DMS79 treated with DMSO at 0.1 percent for 48 hours (cell line): ENCODE measurements around the gene IGF1R.

Experiments
- DNase-seq: peaks from one replicate; lab custom pipeline; 2025; lab: John Stamatoyannopoulos, UW

IGF1R gene

DNA sequence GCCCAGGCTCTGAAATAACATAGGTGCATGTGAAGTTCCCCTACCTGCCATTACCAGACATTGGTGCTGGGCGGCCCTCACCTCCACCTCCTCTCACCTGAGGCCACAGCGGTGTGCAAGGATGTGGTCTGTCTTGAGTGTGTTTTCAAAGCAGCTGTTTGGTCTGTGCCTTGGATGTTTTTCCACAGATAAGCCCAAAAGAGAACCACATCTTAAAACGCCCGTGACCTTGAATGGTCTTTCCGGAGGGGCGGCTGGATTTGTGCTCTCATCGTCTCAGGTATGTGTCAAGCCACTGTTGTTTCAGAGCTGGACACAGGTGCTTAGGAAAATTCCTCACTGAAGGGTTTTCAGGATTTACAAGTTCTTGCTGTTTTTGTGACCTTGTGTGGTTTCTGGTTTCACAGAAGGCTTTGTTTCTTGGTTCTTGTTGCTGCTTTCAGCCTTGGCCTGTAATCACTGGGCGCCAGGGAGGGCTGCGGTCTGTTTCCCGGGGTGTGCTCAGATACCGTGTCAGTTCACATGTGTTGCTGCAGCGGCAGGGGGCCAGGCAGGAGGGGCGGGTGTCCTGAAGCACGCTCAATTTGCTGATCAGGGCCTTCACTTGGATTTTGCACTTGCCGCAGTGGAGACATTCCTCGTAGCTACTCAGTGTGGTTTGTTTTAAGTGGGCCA is 128.4 kb downstream of the IGF1R start:
- DNase-seq = peak; percentile 59

DNA sequence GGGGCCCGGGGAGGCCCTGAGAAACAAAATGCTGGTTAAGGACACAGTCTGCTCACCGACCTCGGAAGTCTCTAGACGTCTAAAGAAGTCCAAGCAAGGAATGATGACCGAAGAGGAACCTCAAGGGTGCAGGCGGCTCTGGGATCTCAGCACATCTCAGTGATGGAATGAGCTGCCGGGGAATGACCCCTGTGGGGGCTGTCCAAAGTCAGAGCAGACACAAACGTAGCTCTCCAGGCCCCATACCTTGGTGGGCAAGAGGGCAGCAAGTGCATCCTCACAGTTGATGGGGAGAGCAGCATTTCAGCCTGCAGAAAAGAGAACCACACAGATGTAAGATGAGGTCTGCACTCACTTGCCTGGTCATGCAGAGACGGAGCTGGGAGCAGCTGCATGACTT is 129.1 kb downstream of the IGF1R start:
- no peak for DNase-seq

DNA sequence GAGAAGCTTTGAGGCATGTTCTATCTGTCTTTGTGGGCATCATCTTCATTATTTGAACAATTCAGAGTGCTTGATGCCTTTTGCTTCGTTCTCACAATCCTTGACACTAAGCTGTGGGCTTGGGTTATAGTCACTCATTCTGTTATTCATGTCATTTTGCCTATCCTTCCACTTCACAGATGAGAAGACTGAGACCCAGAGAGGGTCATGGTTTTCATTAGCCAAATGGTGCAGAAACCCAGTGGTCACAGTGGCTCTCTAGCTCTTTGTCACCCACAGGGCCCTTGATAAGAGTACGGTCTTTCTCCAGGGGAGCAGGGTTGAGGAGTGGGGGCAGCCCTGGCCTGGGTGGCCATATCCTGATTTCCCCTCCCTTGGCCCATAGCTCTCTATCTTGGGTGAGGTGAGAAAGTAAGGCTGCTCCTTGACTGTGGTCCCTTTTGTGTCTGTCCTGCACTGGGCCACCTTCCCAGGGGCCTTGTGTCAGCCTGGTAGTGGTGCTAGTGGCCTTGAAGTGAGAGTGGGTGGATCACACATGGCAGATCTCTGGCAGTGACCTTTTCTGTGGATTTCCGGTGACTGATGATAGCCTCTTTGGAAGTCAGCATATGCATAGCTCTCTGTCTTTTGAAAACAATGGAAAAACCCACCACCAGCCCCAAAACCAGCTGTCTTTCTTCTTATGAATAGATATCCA is 130.1 kb downstream of the IGF1R start:
- no peak for DNase-seq

DNA sequence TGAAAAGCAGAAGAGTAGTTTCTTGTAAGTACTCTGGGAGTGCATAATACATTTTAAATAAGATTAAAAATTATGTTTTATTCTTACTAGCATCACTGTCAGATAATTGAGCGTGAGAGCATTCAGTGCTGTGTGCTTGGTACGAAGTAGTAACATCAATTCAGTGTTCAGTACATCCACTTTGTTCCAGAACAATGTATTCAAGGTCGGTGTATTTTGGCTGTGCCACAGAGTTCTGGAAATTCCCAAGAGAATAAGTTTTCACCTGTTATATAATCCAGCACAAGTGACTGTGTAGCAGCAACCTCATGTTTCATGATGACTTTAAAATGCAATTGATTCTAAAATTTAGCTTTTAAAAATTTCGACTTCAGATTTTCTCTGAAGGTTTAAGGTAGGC is 130.6 kb downstream of the IGF1R start:
- no peak for DNase-seq

DNA sequence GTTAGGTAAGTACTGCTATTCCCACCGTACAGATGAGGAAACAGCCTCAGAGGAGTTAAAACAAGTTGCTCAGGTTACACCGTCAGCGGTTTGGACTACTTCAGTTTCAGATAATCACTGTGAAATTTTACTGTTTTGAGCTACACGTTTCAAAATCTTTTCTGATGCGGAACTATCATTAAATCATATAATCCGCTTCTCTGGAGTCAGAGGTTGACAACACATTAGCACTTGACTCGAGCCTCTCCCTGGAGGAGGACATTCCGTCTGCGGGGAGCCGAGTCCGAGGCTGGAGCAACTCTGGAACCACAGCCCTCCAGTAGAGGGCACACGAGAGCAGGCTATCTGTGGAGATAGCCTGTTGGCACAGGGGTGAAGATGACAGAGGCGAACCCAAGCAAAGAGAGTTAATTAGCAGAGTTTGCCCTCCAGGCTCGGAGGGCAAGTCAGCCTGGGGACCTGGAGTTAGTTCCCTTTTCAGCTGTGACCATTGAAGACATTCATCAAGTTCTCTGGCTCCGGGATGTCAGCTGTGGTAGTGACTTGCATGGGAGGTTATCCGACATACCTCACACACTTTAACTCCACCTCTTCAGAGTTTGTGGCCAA is 131.2 kb downstream of the IGF1R start:
- peak; percentile 14 for DNase-seq

DNA sequence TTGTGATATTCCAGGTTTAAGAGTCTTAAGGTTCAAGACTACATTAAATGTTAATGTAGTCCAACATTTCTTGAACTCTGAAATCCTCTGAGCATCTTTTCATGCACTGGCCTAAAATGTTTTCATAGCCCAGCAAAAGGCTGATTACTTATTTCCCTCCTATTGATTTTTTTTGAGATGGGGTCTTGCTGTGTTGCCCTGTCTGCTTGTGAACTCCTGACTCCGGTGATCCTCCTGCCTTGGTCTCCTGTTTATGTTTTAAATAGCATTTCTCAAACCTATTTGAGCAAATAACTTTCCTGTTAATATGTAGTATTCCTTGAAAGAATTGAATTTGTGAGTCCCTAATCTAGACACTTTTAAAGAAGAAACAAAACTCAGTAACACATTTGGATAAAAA is 133.5 kb downstream of the IGF1R start:
- DNase-seq = no peak

DNA sequence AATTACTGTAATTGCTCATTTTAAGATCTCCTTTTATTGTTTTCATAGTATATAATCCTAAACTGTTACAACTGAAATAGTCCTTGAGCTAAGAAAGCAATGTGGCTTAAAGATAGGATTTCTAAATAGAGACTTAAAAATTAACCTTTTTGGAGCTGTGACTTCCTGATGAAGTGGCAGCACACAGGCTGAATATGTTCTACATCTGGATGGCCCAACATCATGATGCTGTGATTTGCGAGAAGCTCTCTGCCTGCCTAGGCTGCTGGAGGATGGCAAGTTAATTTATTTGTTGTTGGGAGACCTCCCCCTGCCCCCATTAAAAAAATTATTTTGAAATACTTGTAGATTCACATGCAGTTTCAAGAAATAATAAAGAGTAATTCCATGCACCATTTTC is 134.5 kb downstream of the IGF1R start:
- no peak for DNase-seq

DNA sequence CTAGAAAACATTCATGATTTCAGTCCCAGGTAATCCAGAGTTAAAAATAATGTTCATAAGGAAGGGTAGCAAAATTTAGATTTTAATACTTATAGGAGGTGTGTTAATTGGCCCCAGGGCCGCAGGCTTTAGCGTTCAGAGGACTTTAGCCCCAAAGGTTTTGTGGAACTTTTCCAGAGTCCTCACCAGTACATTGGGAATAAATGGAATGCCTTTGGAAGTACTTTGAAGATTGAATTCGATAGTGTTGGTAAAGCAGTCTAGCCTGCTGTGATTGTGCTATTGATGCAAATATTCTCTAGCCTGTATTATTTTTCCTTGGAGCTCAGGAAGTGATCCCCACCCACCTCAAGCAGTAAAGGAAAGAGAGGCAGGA is 137.1 kb downstream of the IGF1R start:
- no peak for DNase-seq

DNA sequence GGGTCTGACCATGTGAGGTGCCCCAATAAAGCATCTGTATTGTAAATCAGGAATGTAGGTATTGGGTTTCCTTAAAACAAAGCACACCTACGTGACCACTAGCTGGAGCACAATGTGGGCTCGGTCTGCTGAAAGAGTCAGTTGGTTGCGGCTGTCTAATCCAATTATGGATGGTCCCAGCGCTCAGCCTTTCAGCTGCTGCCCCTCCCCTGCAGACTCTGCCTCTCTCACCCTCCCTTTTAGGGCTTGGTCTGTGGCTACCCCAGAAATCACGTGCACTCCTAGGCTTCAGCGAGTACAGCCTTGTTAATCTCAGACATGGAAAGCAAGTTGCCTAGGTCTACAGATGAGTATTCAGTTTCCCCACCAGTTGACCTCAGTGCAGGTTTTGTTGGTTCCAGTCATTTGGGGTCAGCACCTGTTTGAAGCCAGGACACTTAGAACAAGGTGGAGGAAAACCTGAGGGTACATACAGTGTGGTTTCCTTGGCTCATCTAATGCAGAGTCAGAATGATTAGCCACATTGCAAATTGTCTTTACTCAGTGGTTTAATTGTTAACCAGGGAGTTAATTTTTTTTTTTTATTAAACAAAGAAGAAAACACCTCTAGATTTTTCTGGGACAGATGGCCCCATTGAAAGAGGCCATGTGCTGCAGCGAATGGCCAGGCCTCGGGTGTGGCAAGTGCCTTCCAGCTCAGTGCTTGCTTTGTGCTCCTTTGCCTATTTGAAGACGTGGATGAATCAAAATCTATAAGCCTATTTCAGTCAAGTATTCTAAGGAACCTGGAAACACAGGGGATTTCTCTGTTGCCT is 137.7 kb downstream of the IGF1R start:
- DNase-seq = no peak

DNA sequence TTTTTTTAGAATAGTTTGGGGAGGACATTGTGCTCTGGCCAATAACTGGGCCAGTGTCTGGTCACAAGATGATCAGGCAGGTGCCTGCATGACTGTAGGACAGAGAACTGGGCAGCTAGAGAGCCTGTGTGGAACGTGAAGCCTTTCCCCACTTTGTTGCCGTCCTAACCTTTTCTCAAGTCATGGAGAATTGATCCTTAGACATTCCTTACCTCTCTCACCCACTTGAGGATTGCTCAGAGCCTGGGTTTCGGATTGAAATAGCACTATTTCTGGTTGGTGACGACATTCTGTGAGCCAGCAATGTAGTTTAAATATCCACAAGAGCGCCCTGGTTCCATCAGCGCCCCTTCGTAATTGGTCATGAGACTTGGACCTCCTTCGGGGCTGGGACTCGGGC is 138.4 kb downstream of the IGF1R start:
- DNase-seq = no peak

DNA sequence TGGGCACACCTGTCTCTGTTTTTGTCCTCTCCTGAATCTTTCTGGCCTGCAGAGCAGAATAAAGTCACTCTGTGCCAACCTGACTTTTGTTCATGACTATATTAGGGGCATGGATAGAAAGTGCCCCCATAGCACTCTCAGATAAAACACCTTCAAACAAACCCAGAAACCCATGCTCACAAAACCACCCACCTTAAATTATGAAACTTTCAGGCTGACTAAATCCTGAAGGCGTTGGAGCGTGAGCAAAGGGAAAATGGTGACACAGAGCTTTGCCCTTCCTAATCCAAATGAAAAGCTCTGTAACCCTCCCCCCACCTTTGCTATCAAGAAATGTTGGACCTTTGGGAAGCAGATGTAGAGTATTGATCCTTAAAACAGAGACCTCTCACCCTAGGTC is 138.9 kb downstream of the IGF1R start:
- no peak for DNase-seq

DNA sequence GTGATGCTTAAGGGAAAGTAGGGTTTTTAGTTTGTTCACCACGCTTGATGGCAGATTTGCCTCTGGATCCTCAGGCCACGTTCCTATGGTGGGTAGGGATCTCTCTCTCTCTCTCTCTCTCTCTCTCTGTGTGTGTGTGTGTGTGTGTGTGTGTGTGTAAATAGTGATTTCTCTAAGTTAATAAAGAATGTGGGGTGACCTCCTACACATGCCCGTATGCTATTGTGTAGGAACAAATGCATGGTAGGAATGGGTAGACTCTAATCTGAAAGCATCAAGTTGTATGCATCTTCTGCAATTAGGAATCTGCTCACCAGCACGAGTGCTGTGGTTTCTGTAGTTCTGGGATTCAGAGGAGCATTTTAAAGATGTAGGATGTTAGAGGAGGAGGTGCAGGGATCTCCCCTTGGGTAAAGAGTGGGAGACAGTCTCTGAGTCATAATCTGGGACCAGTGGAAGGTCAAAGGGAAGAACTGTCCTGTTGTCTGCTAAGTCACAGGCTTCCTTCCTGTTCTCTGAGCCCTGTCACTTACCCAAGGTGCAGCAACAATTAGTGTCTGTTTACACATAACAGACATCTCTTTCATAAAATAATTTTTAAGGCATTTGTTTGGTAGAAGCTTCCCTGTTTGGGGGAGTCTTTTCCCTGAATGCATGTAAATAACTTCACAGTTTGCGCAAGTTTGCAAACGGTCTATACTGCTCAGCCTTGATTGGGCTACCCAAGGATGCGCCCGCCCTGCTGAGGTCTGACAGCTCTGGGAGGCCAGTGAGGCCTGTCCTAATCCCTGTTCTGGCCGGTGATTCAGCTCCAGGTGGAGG is 139.8 kb downstream of the IGF1R start:
- no peak for DNase-seq

DNA sequence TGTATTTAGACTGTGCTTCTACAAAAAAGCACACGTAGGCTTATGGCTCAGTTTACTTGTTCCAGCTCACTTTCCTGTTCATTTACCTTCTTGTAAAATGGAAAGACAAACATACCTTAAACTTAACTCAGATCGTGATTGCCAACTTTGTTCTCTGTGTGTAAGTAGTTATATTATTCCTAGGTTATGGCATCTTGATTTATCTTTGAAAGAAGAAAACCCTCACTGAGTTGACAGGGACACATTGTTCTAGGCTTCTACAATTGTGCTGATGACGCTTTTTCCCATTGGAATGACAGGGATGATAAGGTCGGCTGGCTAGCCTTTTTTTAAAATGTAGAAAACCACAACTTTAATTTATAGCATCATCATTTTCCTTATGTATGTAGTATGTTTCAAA is 140.7 kb downstream of the IGF1R start:
- DNase-seq = no peak

DNA sequence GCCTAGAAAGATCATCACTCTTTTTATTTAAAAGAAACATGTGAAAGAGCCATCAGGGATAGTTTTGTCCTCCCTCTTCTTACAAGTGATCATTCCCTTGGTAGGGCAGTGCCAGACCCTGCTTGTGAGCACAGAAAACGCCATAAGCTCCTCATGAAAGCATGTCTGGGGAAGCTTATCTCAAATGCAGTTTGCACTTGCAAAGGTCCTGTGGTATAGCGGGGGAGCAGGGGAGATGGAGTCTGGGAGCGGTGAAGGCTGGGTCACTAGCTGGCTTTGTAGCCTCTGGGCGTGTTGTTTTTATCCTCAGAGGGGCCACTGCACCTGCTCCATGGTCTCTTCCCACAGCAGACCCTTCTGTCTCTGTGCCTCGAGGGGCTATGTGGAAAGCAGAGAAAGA is 141.9 kb downstream of the IGF1R start:
- no peak for DNase-seq

DNA sequence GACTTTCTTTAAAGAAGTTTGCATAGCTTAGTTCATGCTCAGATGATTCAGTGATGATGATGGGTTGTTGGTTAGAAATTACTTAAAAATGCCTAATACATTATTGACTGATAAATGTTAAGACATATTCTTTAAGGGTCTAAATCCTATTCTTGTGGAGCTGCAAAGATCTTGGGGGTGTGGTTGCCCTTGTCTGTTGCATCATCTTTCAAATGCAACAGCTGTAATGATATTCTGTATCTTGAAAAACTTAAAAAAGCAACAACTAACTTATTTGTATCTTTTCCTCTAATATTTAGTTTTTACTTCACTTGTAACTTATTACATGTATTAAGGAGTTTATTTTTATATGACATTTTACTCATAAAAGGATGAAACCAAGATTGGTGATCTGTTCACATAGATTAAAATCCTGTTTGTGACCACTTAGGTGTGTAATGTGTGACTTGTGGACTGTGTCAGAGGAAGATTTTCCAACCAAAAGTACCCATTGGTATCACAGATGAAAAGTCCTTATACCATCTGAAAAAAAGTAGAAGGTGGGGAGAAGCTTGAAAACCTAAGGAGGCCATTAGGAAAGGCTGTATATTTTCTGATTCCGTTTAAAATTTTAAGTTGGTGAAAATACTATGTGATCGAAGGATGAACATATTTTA is 142.8 kb downstream of the IGF1R start:
- no peak for DNase-seq

DNA sequence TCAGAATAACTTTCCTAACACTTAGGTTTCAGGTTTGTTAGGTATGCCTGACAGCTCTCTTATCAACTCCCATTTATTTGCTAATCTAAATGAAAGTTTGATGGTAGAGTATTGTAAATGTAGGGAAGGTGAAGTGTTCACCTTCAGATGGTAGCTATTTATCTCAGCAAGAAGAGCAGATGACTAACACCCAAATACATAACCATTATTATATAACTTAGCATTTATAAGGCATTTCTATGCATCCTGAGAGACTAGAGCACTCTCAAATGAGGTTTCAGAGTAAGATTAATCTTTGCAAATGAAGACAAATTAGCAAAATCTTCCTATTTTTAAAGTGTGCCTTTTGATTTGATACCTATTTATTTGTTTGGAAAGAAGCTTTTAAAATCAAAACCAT is 143.8 kb downstream of the IGF1R start:
- no peak for DNase-seq

DNA sequence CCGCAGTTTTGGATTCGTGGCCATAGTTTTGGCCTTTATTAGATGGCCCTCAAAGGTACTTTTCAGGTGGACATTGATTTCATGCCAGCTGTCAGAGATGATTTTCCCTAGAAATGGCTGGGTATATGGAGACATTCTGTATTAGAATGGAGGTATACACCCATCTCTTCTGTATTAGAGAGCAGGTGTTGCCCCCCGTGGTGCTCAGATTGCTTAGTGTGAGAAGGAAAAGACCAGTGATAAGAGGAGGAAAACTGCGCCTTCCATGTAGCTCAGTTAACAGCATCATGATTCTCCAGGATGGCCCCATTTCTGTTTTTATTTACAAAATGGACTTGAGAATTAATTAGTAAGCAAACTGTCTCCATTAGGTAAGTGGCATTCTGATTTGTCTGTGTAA is 145.9 kb downstream of the IGF1R start:
- no peak for DNase-seq

DNA sequence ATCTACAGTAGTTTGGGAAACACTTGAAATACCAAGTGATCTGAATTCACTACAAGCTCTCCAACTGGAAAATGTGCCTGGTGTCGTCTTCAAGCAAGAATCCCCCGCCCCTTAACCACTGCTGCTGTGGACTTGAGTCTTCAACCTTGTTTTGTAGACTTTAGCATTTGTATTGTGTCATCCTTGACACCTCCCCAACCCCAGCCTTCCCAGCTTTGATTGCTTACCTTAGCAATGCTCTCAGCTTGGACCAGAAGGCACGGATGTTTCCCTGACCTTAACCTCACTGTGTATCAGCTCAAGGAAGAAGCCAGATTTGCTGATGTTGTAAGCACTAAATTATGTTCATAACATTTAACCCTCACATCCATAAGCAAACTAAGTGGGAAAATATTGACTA is 146.4 kb downstream of the IGF1R start:
- no peak for DNase-seq

DNA sequence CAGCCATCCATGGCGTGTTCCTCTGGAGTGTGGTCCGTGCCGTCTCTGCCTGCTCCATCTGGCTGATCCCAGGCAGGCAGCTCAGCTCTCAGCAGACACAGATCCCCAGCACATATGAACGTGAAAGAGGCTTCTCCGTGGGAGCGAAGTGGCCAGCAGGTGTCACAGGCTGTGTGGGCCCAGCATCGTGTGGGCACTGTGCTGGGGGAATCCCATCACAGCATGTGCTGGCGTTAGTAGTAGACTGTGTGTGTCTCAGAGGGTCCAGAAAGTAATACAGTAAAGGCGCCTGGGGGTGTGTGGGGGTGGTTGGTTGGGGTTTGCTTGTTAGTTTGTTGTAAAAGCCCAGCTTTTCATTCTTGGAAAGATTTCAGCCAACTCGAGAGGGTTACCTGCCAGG is 147.6 kb downstream of the IGF1R start:
- DNase-seq = no peak

DNA sequence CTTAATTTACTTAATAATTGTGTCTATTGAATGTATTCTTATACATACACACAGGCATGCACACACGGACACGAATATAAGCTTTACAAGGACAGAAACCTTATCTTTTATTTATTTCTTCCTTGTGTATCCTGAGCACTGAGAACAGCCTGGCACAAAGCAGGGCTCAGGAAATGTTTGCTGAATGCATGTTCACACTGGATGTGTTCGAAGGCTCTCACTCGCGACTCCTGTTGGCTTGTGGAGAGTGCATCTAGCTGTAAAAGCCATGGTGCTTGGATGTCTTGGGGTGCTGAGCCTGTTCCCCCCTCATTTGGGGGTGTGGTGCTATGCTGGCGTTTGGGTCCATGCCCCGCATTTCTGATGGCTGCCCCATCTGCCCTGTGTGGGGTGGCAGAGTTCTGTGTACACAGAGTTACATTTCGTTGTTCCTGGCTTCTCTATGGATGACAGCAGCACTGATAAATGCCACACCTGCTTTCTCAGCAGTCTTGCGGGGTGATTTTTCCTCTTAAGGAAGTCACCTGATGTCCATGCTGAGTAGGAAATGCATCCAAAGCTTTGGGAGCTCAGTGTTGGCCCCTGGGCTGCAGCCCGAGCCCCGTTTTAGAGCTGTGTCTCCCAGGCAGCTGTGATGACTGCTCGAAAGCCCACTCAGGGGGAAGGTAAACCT is 148.5 kb downstream of the IGF1R start:
- DNase-seq = no peak

DNA sequence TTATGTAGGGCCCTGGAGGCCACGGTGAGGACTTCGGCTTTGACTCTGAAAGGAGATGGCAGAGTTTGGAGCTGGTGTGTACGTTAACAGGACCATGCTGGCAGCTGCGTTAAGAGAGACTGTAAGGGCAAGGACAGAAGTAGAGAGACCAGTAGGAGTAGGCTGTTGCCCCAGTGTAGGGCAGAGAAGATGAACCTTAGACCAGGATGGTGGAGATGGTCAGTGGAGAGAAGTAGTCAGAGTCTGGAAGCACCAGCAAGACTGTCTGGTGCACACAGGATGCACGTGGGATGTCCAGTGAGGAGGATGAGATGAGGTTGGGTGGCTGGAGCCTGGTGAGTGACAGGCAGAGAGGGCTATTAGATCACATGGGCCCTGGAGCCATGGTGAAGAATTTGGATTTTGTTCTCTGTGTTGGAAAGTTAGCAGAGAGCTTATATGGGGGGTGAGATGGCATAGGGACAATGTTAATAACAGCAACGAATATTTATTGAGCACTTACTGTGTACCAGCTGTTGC is 150.1 kb downstream of the IGF1R start:
- DNase-seq = no peak
